NCI-H1092 (cell line): Measurements from ENCODE around the gene IRF6.
"Not testable (repeated sequence)": the region's sequence is repeated elsewhere in the genome, so short reads cannot be mapped to it uniquely, and the experiment has no call there.

Experiments
- DNase-seq: peaks from one replicate; lab custom pipeline; 2025; lab: John Stamatoyannopoulos, UW

The IRF6 gene

DNA sequence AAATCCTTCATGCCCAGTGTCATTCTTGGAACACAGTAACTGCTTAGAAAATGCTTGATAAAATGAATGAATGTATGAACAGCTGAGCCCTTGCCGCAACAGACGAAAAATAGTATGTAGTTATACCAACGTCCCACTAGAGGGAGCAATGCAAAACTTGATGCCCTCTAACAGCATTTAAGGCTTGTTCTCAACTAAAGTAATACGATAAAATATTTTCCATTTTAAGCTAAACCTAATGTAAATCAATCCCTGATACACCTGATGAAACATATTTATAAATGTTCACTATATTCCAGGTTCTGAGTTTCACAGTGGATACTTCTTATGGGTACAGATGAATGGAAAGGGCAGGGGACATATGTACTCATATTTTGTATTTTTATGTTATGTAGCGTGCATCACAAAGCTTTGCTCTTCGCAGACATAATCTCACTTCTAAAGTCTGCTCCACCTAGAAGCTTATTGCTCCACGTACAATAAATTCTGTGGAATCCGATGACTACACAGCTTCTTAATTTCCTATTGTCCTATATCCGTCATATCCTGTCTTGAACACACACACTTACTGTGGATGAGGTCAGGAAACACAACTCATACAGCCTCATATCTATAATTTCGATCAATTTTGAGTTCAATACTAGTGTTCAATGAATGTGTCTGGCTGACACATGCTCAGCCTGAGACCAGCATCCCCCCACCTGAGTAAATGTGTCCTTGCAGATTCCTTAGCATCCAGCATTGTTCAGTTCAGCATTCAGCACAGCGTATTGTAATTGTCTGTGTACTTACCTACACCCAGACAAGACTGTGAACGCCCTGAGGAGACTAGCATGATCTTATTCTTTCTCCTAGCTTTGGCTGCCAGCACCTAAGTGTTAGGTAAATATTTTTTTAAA is 17.4 kb upstream of the IRF6 start:
- DNase-seq = peak; percentile 51

DNA sequence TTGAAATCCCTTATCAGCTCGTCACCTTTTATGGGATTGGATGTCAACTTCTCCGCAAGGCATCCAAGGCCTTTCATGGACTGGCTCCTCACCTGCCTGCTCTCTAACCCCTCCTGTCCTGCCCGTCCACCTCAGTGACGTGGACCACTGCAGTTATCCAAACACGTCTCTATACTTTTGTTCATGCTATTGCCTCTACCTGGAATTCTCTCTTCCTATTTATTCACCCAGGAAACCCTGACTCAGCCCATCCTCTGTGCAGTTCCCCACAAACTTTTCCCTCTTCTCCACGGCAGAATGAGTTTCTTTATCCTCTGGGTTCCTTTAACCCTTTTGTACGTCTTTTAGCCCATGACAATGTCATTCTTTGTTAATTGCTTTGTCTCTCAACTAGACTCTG is 16.8 kb upstream of the IRF6 start:
- no peak for DNase-seq

DNA sequence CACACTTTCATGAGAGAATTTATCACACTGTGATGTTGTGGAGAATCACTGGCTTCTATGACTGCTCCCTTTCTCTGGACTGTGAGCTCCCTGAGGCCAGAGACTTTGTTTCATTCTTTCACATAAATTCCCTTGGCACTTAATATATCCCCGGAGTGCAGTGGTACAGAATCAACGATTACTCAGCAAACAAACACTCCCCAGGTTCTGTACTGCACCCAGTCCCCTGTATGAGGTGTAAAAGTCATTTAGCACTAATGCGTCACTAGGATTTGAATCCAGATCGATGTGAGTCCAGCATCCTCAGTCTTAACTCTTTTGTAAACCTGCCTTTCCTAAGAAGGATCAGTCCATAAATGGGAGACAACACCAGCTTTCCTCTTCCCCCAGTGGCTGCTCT is 15.0 kb upstream of the IRF6 start:
- no peak for DNase-seq

DNA sequence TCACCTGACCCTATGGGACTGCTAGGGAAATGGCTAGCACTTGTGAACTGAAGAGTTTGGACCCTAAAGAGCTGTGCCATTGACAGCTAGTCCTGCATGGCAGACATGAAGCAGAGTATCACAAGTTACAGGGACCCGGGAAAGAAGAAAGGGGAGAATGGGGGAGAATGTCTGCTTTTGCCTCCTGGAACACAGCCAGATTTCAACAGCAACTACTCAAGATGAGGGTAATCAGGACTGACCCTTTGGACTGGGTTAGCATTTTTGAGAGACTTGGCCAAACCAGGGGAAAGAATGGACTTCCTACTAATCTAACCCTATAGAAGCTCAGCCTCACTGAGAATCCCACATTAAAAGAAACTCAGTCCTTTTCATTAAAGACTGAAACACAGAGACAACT is 13.1 kb upstream of the IRF6 start:
- DNase-seq = no peak

DNA sequence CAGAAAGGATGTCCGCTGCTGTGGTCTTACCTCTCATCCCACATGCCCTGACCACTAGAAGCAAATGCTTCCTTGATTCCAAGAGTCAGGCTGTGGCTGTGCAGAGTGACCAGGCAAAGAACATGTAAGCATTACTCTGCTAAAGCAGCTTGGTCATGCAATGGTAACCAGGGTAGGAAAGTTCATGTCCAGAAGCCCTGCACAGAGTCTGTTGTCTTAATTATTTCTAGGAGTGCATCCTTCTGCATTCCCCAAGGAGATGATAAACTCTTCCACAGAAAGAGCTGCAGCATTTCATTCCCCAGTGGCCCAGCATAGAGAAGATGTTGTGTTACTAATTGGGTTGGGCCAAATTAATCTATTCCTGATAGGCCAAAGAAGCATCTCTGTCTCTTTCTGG is 11.7 kb upstream of the IRF6 start:
- no peak for DNase-seq

DNA sequence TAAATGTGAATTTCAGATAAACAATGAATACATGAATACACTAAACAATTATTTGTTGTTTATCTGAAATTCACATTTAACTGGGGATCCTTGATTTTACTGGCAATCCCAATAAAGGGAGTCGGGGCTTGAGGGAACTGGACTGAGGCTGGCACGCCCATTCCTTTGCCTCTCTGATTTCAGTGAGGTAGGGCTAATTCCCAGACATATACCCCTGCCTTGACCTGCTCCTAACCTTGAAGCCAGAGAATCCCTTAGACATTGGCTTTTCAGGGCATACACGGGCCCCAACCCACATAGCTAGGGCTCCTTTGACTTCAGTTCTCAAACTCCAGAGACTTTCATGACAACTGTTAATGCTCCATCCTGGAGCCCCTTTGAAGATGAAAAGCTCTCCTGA is 11.0 kb upstream of the IRF6 start:
- no peak for DNase-seq

DNA sequence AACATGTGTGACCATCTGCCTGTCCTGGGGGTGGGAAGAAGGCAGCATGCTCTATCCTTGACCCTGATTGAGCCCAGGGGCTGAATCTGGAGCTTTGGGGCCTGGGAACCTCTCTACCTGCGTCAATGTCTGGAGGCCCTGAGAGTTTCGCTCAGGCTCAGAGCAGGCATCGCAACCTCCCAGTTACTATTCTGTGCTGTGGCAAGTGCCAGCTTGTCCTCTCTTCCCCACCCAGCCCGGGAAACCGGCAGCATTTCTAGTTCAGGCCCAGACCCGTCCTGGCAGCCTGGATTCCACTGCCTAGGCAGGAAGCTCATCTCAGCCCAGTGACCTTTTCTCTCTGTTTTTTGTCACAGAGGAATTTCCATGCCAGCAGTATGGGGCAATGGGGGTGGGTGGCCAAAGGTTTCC is 10.0 kb upstream of the IRF6 start:
- DNase-seq = no peak

DNA sequence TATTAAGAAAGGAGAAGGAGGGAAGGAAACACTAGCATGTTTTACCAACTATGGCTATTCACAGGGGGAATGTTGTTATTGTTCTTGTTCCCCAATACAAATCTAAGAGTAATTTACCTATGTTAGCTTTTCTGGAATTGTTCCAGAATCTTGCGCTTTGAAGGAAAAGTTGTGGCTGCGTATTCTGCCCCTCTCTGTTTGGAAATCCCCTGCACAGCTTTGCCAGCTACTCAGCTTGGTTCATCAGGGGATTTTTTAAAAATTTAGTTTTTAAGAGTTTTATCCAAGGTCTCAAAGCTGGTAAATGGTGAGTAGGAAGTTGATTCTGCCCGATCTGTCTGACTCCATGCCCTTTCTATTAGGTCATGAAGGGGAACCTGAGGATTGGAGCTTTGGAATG is 9.5 kb upstream of the IRF6 start:
- DNase-seq = no peak

DNA sequence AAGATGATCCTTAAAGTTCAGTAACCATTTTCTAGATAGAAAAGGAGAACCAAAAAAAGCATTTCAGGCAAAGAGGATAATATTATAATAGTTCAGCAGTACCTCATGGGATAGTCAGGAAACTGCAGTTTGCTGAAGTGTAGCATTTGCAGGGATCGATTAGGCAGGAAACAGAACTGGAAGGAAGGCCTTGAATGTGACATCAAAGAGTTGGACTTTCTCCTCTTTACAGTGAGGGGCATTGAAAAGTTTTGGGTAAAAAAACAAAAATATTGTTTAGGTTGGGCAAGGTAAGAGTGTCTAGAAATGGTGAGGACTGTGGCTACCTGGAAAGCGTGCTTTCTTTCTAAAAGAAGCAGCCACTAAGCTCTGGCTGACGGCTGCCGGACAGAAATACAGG is 8.0 kb upstream of the IRF6 start:
- no peak for DNase-seq

DNA sequence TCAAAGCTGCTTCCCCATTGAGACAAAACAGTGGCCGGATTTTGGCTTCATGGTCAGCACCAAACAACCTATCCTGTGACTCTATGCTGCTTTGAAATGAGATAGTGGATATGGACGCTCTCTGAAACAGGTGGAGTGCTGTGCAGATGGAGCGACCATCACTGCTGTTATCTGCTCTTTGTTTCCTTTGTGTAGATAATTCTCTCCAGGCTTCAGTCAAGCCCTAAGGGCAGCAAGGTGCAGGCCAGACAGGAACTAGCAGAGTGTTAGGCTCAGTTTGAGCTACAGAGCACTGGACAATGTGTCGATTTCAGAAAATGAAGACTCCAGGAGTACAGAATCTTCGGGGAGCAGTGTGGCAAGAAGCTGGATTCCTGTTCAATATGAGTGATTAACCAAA is 4.8 kb upstream of the IRF6 start:
- DNase-seq = no peak

DNA sequence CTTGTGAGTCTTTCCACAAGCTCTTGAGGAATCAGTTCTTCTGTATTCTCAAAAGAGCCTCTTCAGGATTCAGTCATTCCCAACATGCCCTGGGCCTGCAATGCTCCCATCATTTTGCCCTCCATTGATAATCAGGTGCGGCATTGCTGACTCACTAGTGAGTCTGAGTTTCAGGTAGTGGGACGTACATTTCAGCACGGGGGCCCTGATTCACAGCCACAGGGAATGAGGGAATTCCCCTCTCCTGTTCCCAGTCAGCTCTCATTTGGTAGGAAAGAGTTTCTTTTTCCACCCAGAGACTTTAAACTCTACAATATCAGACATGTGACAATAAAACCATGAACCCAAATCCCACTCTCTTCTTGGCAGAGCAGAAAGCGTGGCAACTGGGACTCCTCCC is 3.7 kb upstream of the IRF6 start:
- DNase-seq = no peak

DNA sequence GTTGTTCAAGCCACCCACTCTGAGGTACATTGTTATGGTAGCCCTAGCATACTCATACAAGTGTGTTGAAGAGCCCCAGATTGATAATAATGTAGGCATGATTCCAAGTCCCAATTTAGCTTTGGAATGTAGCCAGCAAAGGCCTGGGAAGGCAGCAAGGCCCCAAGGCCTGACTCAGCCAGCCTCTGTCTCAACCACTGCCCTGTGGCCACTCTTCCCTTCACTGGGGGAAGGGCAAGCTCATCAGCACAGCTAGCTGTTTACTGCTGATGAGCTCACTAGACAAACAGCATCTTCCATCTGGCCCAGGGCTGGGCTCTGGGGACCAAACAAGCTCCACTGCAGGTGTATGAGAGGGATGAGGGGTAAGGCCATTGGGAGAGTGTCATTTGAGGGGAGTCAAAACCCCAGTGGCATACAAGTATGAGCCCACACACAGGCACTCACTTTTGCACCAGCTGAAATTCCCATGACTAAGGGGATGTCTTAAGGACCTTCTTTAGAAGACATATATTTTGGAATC is 2.2 kb upstream of the IRF6 start:
- DNase-seq = peak; percentile 74

DNA sequence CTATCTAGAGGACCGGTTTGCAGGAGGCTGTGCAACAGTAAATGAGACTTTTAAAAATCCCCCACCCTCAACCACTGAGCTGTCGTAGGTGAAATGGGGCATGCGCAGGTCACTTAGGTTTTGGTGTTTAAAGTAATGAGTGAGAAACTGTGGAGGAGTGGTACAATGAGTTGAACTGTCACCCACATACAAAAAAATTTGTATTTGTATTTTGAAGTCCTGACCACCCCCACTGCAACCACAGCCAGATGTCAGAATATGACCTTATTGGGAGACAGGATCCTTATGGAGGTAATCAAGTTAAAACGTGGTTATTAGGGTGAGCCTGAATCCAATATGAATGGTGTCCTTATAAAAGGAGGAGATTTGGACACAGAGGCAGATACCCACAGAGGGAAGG is 1.6 kb upstream of the IRF6 start:
- DNase-seq = no peak

DNA sequence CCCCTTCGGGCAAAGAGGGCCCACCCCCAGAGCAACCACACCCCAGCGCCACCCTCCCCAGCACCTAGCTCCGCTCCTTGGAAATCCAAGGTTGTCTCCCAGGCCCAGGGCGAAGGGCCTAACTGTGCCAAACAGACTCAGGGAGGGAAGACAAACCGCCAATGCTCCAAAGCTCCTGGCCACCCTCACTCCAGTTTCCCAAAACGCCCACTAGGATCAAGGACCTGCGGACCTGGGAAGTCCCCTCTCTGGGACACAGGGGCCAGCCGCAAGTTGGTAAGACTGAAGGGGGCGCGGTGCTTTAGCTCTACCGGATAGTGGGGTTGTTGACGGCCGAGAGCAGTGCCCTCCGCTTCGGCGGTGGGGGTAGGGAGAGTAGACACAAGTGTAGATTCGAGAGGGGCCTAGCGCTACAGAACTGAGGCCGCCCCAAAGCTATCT is 581 bp downstream of the IRF6 start:
- no peak for DNase-seq

DNA sequence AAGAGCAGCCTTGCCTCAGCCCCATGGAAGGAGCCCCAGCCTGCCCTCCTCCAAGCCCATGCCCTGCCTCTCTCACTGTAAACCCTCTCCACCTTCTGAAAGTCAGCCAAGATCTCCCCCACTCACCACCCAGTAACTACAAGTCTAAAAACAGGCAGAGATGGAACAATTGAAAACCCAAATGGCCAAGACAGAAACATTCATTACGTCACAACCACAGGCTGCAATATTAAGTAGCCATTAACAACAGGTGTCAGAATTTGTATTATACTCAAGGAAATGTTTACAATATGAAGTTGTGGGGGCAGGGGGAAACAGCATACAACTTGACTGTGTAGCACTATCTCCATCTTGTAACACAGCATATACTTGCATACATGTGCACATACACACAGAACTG is 2.4 kb downstream of the IRF6 start:
- no peak for DNase-seq

DNA sequence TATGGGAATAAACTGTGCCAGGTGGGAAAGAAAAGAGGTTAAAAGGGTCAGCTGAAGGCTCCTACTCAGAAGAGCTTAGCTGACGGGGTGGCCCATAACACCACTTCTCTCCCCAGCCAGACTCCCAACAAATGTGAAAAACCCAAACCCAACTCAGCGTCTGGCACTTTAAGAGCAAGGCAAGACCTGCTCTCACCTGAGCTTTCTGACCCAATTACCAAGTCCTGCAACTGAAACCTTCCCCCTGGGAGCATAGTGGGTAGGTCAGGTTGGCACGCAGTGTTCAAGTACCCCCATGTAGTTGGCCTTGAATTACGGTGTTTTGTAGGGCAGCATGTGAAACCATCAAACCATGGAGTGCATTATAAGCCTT is 3.2 kb downstream of the IRF6 start:
- no peak for DNase-seq

DNA sequence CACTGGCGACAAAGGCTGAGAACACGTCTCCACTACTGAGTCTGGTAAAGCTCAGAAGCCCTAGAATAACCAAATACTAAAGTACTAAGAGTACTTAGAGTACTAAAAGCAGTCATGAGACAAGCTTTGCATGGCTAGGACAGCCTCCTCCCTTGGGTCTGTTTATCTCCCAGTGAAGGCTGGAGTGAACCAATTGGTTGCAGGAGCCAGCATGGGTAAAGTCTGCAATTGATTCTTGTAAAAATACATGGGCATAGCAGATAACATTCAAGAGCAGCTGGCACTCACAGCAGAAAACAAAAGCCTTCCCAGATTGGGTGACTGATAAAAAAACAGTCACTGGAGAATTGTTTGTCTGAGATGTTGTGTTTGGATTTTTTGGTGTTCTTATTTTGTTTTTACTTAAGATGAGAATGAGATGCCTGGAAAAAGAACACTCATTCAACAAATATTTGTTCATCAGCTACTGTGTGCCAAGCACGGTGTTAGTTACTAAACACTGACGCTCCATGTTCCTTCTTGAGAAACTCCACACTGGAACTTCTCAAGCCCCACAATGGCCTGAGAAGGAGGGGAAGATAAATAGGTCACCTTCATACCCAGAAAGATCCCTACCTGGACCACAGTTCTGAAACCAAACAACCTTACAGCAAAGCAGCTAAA is 3.7 kb downstream of the IRF6 start:
- DNase-seq = no peak

DNA sequence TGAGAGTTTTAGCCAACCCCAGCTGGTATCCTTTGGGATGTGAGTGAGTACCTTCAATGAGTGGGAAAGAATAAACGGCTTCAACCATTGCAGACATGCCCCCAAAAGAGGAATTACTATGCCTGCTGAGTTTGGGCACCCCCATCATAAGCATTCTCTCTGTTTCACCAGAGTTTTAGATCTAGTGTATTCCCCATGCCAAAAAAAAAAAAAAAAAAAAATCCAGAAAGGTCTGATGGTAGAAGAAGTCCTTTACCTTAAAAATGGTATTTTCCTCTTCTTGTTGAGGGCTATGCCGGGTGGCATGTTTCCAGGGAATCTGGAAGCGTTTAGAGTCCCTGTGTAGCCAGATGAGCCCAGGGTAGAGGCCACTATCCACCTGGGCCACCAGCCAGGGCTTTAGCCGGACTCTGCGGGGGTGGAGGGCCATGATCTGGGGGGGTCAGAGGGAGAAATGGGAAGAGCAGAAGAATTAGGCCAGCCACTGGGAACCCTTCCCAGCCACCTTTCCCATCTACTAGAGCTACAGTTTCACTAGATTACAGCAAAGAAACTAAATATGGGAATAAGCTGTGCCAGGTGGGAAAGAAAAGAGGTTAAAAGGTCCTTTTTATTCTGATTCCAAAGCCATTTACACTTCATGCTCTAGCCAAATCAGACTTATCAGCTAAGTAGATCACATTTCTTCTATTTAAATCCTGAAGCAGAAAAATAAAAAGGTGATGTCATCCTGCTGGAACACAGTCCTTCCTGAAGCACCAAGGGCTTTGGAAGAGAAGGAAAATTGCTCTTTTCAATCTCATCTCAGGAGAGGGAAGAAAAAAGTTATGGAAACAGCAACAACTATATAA is 4.7 kb downstream of the IRF6 start:
- peak; percentile 58 for DNase-seq

DNA sequence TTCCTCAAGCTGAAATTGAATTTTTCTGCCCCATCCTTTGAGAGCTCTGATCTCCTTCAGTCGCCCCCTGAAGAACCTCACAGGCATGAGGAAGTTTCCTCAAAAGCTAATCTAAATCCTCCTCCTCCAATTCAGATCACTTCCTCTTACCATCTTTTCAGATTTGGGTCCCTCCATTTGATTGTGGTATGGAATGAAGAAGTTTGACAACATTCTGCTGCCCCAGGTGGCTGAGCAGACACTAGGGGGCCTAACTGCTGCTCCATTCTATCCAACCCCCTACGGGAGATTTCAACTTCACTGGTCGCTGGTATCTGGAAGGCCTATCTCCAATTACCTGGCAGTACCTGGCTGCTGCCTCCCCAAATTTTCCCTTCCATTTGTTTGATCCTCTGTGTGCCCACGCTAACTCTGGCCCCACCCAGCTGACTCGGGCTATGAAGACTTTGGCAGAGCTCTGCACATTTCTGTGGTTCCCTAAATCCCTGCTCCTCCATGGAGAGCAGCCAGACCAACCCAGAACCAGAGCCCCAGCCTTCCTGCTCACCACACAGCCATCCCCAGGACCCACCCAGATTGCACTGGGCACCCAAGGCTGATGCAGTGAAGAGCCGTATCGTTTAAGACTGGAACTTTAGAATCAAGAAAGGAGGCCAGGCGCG is 7.8 kb downstream of the IRF6 start:
- no peak for DNase-seq

DNA sequence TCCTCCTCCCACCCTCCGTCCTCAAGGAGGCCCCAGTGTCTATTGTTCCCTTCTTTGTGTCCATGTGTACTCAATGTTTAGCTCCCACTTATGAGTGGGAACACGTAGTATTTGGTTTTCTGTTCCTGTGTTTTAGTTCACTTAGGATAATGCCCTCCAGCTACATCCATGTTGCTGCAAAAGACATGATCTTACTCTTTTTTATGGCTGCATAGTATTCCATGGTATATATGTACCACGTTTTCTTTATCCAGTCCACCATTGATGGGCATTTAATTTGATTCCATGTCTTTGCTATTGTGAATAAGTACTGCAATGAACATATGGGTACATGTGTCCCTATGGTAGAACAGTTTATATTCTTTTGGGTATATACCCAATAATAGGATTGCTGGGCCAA is 12.2 kb downstream of the IRF6 start:
- DNase-seq = not testable (repeated sequence)

DNA sequence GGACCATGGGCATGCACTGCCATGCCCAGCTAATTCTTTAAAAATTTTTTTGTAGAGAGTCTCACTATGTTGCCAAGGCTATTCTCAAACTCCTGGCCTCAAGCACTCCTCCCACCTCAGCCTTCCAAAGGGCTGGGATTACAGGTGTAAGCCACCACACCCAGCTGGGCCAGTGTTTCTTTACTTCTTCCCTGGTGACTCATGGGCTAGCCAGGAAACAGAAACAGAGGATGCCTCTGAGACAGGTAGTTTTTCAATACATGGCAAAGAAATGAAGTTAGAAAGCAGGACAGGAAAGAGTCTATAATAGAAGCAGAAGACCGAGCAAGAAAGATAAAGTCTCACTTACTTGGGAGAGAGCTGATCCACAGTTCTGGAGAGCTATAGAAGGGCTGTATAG is 14.0 kb downstream of the IRF6 start:
- DNase-seq = no peak
